Choroid plexus epithelial cell (primary cell): ENCODE measurements around the gene SLC1A2.

Experiments
- DNase-seq: peaks from one replicate; pipeline ENCODE4 v3.0.0-alpha.2; 2010; ENCODE audit warnings: low read depth
- H3K4me3 ChIP-seq: 2 replicates; pipeline ENCODE4 v1.5.1; 2011; ENCODE audit warnings: low read depth, mild to moderate bottlenecking, control low read depth, low read length, moderate library complexity
- CTCF ChIP-seq: conservative IDR thresholded peaks from 2 replicates; pipeline ENCODE4 v1.5.1; 2011; ENCODE audit warnings: low read depth, mild to moderate bottlenecking, control low read depth, inconsistent platforms, low read length, moderate library complexity

The SLC1A2 gene

GRCh38 chr11:35372565-35373283 lies 46.6 kb downstream of the SLC1A2 start:
- H3K4me3 ChIP-seq, result no peak overlapping the region
- no peak for DNase-seq
- no peak for TF ChIP-seq CTCF

- H3K4me3 ChIP-seq, result no peak overlapping the region
- no peak for TF ChIP-seq CTCF
- peak; percentile 94 for DNase-seq
Measured at GRCh38 chr11:35367491-35367890, 51.9 kb downstream of the SLC1A2 start.

GRCh38 chr11:35366798-35367197 lies 52.6 kb downstream of the SLC1A2 start:
- no peak for TF ChIP-seq CTCF
- no peak overlapping the region for H3K4me3 ChIP-seq
- no peak for DNase-seq

GRCh38 chr11:35365961-35366360 lies 53.4 kb downstream of the SLC1A2 start:
- TF ChIP-seq CTCF, result no peak
- peak; percentile 46 for DNase-seq
- no peak overlapping the region for H3K4me3 ChIP-seq

GRCh38 chr11:35365395-35365794 lies 54.0 kb downstream of the SLC1A2 start:
- no peak overlapping the region for H3K4me3 ChIP-seq
- no peak for TF ChIP-seq CTCF
- no peak for DNase-seq

- peak; percentile 92 for DNase-seq
- TF ChIP-seq CTCF, result no peak
- H3K4me3 ChIP-seq, result no peak overlapping the region
Measured at GRCh38 chr11:35363854-35364780, 55.2 kb downstream of the SLC1A2 start.
